NCI-H2196 (cell line): ENCODE measurements around the gene COL24A1.
"Not testable (repeated sequence)": the region's sequence is repeated elsewhere in the genome, so short reads cannot be mapped to it uniquely, and the experiment has no call there.

ENCODE experiments used
- DNase-seq: peaks from one replicate; lab custom pipeline; 2025; ENCODE audit not compliant: unreplicated experiment; lab: John Stamatoyannopoulos, UW

COL24A1 gene

DNA sequence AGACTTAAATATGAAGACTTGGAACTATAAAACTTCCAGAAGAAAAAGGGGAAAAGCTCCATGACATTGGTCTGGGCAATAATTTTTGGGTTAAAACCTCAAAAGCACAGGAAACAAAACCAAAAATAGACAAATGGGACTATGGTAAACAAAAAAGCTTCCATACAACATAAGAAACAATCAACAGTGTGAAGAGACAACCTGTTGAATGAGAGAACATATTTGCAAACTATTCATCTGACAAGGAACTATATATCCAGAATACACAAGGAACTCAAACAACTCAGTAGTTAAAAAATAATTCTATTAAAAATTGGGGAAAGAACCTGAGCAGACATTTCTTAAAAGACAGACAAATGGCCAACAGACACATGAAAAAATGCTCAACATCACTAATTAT, 255.7 kb downstream of the COL24A1 start:
- no peak for DNase-seq

DNA sequence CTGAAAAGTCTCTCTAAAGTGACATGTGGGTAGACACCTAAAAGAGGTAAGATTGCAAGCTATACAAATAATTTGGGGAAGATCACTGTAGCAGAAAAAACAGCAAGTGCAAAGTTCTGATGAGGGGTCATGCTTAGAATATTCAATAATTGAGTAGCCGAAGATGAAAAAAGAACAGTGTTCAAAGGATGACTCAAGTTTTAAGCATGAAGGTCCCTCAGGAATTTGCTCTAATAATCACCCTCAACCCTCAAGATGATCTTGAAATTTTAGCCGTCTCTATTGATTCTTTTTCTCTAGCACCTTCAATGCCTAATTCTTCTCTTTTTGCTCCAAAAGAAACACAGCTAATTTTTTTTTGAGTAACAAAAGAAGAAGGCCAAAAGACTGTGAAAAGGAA, 257.7 kb downstream of the COL24A1 start:
- DNase-seq: no peak

DNA sequence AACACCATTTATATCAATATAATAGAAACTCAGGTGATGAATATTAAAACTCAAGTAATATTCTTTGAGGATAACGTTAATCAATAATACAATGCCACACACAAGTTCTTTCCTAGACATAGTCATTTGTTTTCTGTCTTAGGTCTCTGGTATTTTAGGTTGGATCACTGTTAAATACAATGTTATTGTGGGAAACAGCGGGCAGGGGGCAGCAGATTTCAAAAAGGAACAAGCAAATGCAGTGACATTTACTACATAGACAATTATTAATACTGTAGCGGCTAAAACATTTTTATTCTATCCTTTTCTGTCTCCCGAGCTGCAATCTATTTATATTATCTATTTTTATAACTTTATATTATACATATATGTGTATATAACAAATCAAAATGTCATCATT, 261.9 kb downstream of the COL24A1 start:
- no peak for DNase-seq

DNA sequence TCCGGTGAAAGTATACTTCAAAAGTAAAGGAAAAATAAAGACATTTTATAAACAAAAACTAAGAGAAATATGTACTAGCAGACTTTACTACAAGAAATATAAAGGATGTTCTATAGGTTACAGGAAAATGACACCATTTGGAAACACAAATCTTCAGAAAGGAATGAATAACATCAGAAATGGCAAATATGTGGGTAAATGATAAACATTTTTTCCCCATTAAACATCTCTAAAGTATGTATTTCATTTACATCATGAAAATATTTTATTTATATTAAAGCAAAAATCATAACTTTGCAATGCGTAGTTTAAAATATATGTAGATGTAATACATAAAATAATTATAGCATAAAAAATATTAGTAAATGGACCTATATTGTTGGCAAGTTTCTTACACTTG, 264.2 kb downstream of the COL24A1 start:
- DNase-seq: no peak

DNA sequence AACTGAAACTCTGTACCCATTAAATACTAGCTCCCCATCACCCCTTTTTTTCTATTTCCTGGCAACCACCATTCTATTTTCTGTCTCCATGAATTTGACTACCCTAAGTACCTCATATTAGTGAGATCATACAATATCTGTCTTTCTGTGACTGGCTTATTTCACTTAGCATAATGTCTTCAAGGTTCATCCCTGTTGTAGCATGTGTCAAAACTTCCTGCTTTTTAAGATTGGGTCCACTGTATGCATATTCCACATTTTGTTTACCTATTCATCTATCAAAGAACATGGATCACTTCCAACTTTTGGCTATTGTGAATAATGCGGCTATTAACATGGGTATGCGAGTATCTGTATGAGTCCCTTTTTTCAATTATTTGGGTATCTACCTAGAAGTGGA, 266.7 kb downstream of the COL24A1 start:
- DNase-seq: no peak

DNA sequence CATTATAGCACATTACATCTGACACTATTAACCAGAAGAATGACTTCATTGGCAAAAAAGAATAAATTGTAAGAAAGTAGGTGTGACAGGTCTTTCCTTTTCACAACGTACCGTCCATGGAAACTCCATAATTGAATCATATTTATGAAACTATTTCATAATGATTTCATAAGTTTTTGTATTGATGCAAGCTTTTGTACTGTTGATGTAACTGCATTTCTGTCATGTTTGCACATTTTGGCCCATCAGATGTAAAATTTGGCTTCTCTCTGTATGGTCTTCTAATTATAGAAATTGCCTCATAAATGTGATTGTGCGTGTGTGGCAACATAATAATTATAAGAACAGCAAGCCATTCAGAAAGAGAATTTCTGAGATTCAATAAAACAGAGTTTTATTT, 267.7 kb downstream of the COL24A1 start:
- no peak for DNase-seq

DNA sequence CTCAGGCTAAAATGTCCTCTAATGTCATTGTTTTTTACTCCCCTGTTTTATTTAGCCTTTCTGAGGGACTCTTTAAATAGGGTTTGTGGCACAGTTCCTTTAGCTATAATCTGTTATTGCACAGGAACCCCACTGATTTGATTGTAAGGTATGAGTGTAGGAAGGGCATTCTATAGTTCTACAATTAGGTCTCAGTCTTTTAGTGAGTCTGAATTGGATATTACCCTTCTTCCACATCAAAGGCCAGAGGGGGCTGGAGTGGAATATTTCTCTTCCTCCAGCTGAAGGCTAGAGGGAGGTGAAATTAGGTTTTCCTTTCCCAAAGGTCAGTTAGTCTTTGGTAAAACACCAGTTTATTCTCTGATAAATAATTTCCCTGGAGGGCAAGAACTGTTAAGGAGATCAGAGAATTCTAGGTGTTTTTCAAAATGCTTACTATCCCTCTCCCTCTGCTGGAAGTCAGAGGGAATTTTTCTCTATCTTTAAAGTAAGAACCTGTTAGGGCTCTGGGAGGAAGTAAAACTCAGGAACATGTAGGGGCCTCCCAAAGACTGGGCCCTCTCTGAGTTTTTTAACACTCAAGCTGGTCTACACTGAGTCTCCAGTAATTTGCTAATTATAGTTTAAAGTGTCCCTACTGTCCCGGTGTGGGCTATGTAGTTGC, 272.1 kb downstream of the COL24A1 start:
- no peak for DNase-seq

DNA sequence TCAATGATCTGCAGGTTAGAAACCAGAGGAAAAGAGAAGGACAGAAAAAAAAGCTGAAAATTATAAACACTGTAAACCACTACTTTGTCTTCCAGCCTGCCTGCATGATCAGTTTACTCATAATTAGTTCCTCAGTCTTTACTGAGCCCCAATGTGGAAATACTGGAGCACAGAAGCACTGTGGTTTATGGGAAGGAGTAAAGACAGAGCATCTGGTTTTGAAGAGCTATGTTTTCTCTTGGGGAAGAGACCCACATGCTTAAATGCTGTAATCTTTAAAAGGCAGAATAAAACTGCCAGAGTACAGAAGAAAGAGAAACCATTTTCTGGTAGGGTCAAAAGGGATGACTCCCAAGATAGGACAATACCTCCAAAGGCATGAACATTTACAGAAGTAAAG, 289.4 kb downstream of the COL24A1 start:
- no peak for DNase-seq

DNA sequence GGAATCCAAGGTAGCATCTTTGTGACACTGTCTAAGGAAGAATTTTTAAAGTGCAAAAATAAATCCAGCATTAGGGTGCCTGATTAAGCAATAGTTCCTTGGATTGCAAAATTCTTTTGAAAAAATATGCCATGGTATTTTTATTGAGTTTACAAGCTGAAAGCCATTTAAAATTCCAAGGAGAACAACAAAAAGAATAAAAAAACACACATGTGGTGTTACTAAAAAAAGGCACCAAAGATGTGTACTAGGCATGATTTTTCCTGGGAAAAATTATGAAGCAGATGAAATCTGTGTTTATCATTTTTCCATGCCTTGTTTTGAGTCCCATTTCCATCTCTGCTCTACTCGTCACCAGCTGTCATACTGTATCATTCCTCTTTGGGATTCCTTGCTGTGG, 291.4 kb downstream of the COL24A1 start:
- DNase-seq: no peak

DNA sequence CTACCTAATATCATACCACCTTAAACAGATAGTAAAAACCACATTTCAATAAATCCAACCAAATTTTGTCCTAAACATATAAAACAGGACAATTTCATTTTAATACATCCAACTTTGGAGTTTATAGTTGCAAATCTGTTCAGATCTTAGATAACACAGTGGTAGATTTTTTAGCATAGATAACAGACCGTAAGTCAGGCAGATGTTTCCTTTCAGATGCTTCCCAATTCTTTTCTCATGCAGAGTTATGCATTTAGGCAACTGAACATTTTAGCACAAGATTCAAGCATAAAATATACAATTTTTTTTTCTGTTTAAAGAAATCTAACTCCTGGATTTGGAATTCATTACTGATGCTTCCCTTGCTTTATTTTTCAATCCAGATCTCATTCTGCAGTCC, 291.8 kb downstream of the COL24A1 start:
- DNase-seq: no peak

DNA sequence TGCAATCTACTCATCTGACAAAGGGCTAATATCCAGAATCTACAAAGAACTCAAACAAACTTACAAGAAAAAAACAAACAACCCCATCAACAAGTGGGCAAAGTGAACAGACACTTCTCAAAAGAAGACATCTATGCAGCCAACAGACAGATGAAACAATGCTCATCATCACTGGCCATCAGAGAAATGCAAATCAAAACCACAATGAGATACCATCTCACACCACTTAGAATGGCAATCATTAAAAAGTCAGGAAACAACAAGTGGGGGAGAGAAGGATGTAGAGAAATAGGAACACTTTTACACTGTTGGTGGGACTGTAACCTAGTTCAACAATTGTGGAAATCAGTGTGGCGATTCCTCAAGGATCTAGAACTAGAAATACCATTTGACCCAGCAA, 292.9 kb downstream of the COL24A1 start:
- DNase-seq: not testable (repeated sequence)

DNA sequence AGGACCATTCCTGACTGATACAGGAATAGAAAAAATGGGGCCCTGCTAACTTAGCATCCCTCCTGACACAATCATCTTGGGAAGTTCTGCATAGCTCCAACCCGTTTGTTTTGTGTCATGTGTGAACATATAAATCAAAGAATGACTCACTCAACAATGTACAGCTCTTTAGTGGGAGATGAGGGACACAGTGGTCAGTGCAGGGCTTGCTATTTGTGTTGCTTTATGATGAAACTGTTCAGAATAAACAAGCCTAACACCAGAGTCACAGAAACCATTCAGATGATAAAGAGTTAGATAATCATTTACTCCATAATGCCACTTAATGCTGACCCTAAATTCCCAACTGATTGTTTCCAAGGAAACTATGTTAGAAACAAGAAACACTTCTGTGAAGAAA, 294.1 kb downstream of the COL24A1 start:
- DNase-seq: no peak

DNA sequence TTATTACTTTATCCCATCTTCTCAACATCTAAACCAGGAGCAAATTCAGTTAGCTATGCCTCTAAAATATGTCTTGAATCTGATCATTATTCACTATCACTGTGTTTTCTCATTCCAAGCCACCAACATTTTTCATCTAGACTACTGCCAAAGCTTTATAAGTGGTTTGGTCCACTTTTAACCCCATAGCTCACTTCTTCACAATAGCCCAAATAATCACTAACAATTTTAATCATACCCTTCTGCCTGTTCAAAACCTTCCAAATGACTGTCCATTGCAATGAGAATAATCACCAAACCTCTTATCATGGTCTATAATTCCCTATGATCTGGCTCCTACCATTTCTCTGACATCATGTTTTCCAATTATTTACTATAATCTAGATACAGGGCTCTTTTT, 298.6 kb downstream of the COL24A1 start:
- DNase-seq: no peak

DNA sequence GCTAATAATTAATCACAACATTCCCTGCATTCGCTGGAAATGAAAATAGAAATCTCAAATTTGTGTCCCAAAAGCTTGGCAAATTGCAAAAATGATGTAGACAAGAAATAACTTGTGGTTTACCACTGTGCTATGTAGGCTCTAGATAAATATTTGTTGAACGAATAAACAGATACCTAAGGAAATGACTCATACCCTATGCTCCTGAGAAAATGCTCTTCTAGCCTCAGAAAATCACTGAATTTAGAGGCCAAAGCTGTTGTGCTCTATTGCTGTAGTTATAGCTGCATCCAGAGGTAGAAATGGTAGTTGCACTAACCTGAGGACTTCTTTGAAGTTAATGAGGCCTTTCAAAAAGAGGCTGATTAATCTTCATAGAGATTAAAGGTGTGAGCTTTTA, 306.3 kb downstream of the COL24A1 start:
- DNase-seq: no peak

DNA sequence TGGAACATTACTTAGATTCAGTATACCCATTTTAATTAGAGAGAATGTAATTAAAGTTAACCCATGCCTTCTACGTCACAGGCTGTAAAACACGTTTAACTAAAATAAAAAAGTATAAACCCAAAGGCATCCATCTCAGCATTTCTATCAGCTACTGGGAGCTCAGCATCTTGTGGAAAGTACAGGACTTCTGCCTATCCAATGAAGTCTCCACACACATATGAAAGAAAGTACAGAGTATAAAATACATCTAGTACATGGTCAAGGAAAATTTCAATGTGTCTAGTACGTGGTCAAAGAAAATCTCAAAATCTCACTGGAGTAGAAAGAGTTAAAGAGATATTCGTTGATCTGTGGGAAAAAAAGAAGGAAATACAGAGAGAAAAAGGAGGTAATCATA, 306.9 kb downstream of the COL24A1 start:
- no peak for DNase-seq

DNA sequence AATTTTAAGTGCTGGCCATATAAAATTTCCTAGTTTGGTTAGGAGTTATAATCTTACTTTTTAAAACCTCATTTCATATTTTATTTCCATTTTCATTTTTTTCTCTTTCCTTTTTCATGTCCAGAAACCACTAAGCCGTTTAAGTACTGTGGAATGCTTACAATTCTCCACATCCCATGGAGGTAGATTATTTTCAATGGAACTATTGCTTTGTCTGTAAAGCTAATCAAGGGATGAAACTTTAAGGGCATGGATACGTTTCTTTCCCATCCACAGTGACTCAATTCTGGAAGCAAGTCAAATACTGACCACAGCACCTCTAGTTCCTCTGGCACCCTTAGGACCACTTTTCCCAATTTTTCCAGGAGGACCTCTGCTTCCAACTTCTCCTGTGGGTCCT, 309.2 kb downstream of the COL24A1 start:
- no peak for DNase-seq

DNA sequence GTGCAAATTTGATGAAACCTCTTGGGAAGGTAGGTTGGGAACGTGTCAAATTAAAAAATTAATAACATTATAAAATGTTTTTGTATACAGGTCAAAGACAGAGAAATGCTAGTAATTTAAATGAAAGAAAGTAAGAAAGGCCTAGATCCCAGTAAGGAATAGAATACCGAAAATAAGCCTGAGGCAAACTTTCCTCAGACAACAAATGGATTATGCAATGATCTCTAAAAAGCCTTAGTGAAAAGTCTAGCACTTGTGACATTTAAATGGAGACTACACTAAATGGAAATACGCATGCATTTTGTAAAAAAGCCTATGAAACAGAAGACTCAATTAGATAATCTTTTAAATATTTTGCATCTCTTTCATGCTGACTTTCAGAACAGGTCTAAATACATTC, 309.9 kb downstream of the COL24A1 start:
- DNase-seq: no peak

DNA sequence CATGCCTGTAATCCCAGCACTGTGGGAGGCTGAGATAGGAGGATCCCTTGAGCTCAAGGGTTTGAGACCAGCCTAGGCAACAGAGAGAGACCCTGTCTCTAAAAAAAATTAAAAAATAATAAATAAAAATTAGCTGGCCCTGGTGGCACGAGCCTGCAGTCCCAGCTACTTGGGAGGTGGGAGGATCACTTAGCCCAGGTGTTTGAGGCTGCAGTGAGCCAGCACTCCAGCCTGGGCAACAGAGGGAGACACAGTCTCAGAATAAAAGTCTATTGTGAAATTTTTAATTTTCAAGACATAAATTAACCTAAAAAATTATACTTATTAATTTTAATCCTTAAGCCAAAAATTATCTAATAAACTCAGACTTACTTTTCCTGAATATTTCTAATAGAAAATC, 317.1 kb downstream of the COL24A1 start:
- DNase-seq: no peak

DNA sequence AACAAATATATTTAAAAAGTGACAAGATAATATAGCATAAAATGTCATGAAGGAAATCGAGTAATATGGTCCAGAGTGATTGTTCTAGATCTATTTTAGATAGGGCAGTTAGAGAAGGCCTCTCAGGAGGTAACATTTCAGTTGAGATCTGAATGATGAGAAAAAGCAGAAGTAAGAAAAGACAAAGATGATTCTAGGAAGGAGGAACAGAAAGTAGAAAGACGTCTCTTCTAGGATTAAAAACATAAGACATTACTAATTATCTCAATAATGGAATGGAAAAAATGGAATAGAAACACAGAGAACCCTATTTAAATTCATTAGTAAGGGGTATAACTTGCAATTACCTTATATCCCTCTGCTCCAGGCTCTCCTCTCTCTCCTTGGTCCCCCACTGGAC, 318.3 kb downstream of the COL24A1 start:
- DNase-seq: no peak

DNA sequence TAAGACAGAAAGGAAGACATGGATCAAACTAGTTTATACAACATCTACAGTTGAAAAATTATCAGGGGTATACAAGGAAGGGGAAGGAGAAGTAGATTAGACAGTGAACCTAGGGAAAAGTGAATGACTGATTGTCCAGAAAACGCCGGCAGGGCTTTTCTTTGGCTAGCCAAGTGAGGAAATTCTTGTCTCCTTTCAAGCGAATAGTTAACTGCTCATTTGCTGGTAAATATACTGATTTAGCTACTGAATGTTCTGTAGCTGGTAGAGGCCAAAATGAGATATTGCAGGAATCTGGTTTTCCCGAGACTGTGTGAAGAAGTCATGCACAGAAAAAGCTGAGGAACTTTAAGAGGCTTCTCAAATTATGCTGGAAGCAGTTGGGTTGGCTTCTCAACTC, 319.8 kb downstream of the COL24A1 start:
- DNase-seq: no peak

DNA sequence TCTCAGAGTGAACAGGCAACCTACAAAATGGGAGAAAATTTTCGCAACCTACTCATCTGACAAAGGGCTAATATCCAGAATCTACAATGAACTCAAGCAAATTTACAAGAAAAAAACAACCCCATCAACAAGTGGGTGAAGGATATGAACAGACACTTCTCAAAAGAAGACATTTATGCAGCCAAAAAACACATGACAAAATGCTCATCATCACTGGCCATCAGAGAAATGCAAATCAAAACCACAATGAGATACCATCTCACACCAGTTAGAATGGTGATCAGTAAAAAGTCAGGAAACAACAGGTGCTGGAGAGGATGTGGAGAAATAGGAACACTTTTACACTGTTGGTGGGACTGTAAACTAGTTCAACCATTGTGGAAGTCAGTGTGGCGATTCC, 323.4 kb downstream of the COL24A1 start:
- DNase-seq: not testable (repeated sequence)

DNA sequence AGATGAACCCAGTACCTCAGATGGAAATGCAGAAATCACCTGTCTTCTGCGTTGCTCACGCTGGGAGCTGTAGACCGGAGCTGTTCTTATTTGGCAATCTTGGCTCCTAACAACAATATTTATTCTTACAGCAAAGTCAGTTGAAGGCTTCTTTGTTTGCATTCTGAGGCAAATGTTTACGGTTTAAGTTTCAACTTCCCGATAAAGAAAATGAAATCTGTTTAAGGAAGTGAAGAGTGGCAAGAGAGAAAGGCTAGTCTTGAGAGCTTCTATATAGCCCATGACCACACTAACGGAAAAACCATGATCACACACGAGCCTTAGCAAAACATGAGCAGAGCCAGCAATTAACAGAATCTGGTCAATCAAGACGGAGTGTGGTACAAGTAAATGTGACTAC, 325.7 kb downstream of the COL24A1 start:
- DNase-seq: no peak

DNA sequence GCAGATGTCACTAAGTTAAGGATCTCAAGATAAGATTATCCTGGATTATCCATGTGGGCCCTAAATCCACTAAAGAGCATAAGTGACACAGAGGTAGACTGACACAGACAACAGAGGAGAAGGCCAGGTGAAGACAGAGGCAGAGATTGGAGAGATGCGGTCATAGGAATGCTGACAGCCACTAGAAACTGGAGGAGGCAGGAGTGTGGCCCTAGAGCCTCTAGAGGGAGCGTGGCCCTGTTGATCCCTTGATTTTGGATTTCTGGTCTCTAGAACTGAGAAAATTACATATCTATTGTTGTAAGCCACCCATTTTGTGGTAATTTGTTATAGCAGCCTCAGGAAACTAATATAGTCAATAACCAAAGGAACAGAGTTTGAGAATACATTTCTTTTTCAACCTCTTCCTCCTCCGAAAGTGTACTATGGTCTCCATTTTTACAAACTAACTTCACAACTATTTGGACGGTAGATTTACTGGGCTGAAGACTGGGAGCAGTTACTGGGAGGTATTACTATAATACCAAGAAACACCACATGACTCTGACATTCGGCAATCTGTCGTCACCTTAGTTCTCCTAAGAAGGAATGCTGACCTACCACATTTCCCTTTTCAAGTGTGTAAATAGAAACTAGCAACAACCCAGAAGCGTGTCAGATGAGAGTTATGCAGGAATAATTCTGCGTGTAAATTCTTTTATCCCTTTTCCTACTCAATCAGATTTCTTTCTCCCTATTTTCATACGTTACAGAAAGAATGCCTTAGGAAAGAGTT, 332.3 kb downstream of the COL24A1 start:
- DNase-seq: no peak
